CD4-positive, alpha-beta T cell (primary cell): ENCODE results near the gene CENPQ. TPM values are rescaled to one million over a fixed set of nuclear protein-coding genes. Genes with fewer than 3 reads are reported as not detected.

ENCODE experiments used
- ATAC-seq: fragments of 200-7000 bp; cut with Tn5 transposase; one replicate; pipeline ENCODE4 v1.10.0; 2022; ENCODE audit warnings: mild to moderate bottlenecking; ENCODE audit not compliant: poor library complexity
- CTCF ChIA-PET: fragments of 350-600 bp; sonication (Branson Sonifier 250); formaldehyde crosslinking; loops from one replicate; lab custom pipeline; 2021; ENCODE audit warnings: antibody characterized with exemption, inconsistent platforms; lab: Charles Lee
- POLR2A ChIA-PET: fragments of 350-600 bp; sonication (Branson Sonifier 250); formaldehyde crosslinking; loops from one replicate; lab custom pipeline; 2021; ENCODE audit warnings: antibody characterized with exemption, inconsistent platforms; lab: Charles Lee
- DNase-seq, 14 experiments: peaks; one replicate each; pipeline ENCODE4 v3.0.0-alpha.2; 2013 to 2020; ENCODE audit warnings: mixed read lengths in 2 of 14
- H3K27ac ChIP-seq, 2 donors: one replicate each; pipeline versions ENCODE4 v1.5.1 to v1.7.0; 2013; ENCODE audit warnings: low read length in 2 of 2, low read depth in 1 of 2, mild to moderate bottlenecking in 1 of 2
- H3K27me3 ChIP-seq, 2 experiments: 1 replicate in 1 of 2; 2 replicates in 1 of 2; pipeline versions ENCODE4 v1.6.1 to v1.7.0; 2013; ENCODE audit warnings: low read length in 2 of 2, control low read depth in 1 of 2, mild to moderate bottlenecking in 1 of 2, moderate library complexity in 1 of 2; ENCODE audit not compliant: insufficient read depth in 2 of 2, control insufficient read depth in 1 of 2
- H3K36me3 ChIP-seq: one replicate; pipeline ENCODE4 v1.6.1; 2013; ENCODE audit warnings: low read length, control low read depth; ENCODE audit not compliant: insufficient read depth
- H3K4me1 ChIP-seq: one replicate; pipeline ENCODE4 v1.6.1; 2013; ENCODE audit warnings: low read length, control low read depth; ENCODE audit not compliant: insufficient read depth
- H3K4me3 ChIP-seq: one replicate; pipeline ENCODE4 v1.5.1; 2013; ENCODE audit warnings: mild to moderate bottlenecking, low read length, moderate library complexity
- H3K9me3 ChIP-seq, 2 experiments: 1 replicate in 1 of 2; 2 replicates in 1 of 2; pipeline versions ENCODE4 v1.6.1 to v1.7.0; 2013; ENCODE audit warnings: low read length in 2 of 2, mild to moderate bottlenecking in 2 of 2, control low read depth in 1 of 2, moderate library complexity in 1 of 2; ENCODE audit not compliant: control insufficient read depth in 1 of 2, insufficient read depth in 1 of 2
- H3K27ac Mint-ChIP-seq: one replicate; pipeline ENCODE4 v1.8.0; 2020; ENCODE audit warnings: mixed read lengths
- H3K27me3 Mint-ChIP-seq: one replicate; pipeline ENCODE4 v1.8.0; 2021; ENCODE audit warnings: mixed read lengths
- H3K36me3 Mint-ChIP-seq: one replicate; pipeline ENCODE4 v1.8.0; 2021; ENCODE audit warnings: low read depth, mixed read lengths
- H3K4me1 Mint-ChIP-seq: one replicate; pipeline ENCODE4 v1.8.0; 2021; ENCODE audit warnings: low read depth, mixed read lengths
- H3K4me3 Mint-ChIP-seq: one replicate; pipeline ENCODE4 v1.8.0; 2020; ENCODE audit warnings: mild to moderate bottlenecking, mixed read lengths
- H3K9me3 Mint-ChIP-seq: one replicate; pipeline ENCODE4 v1.8.0; 2020; ENCODE audit warnings: mixed read lengths
- CTCF ChIP-seq: fragments of 200-600 bp; IDR thresholded peaks from one replicate; pipeline ENCODE4 v1.8.0; 2022; ENCODE audit warnings: antibody characterized with exemption, mild to moderate bottlenecking
- intact Hi-C, 2 experiments: fragments of 100-400 bp; cut with DNase I in 1 of 2; cut with micrococcal nuclease in 1 of 2; formaldehyde crosslinking; loops; one replicate each; pipeline versions ENCODE4 v1.15.1 to v1.9.0; 2023 to 2025; cut with DNase I, micrococcal nuclease
- polyA plus RNA-seq, 2 donors: library from polyadenylated mRNA; unstranded; fragments of 120-200 nt; gene quantifications; one replicate each; pipeline ENCODE4 v1.2.1, GENCODE V29; 2013
- total RNA-seq, 174 experiments: library from RNA in 2 of 174; stranded (reverse) in 2 of 174; gene quantifications; one replicate each; pipeline ENCODE4 v1.2.3 and lab custom pipeline; 2021 to 2026

CENPQ gene, protein sequence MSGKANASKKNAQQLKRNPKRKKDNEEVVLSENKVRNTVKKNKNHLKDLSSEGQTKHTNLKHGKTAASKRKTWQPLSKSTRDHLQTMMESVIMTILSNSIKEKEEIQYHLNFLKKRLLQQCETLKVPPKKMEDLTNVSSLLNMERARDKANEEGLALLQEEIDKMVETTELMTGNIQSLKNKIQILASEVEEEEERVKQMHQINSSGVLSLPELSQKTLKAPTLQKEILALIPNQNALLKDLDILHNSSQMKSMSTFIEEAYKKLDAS
- under 1 TPM; 0.14 to 0.30 TPM for total RNA-seq
- polyA plus RNA-seq (2013, experiment 1 of 2): 5.1 TPM
- 4.6 TPM for polyA plus RNA-seq (2013, experiment 2 of 2)
- total RNA-seq (lab: John Stamatoyannopoulos, UW): 1.0 to 30.3 (median 5.7) reads per million in 172 experiments

DNA sequence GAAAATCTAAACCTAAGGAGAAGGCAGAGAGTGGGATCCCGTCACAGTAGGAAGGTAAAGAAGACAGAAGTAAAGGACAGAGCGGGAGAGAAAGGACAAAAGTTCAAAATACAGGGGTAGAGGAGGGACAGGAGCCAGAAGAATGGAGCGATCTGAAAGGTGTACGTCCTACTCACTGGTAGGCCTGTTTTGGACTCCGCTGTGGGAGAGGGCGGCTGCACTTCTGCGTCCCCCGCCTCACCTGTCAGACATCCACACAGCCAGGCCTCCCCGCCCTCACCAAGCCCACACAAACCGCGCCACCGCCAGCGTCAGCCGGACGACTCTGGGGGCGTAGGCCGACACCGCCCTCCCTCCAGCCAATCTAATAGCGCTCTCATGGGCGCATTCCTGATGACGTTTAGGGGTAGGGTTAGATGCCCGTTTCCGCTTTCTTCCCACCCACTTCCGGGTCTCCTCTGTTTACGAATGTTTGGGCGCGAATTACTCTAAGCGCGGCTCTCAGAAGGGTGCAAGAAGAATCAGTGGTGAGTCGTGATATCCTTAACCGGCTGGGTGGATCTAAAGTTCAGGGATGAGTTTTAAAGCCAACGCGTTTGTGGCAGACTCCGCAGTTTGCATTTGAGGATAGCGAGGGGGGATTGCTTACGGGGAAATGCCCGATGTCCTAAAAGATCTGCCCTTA, at the start of gene CENPQ, which contains the start of gene MMUT:
Gene CENPQ (plus strand): TSS at position 444 of the 685 bp plus-strand sequence. CDS start 6,807 bp downstream, outside the sequence.
Gene MMUT (minus strand): TSS at position 327 of the 685 bp plus-strand sequence. CDS start 3,787 bp downstream, outside the sequence.
- peaks cover 30% of the 10 kb centered on the region for H3K36me3 Mint-ChIP-seq
- no peak for TF ChIP-seq CTCF
- Histone ChIP-seq H3K4me1 (peaks cover 25% of the 10 kb centered on the region), H3K4me3 (peak within 1 kb of the TSS; percentile 76), H3K27me3 (no peaks in the 10 kb centered on the region), H3K36me3 (peaks cover 11% of the 10 kb centered on the region), H3K9me3 (no peaks in the 10 kb centered on the region), H3K27ac (peak within 1 kb of the TSS; percentile 39 to 65)
- no peaks in the 10 kb centered on the region for H3K27me3 Mint-ChIP-seq
- intact Hi-C loops: no loop called here
- H3K4me3 Mint-ChIP-seq: peak within 1 kb of the TSS; percentile 97
- DNase-seq: peak; percentile 76 to 96 (median 84)
- H3K4me1 Mint-ChIP-seq: peaks cover 61% of the 10 kb centered on the region
- POLR2A ChIA-PET: no interaction called here
- ATAC-seq: peak; percentile 93
- CTCF ChIA-PET: no interaction called here
- H3K9me3 Mint-ChIP-seq: no peaks in the 10 kb centered on the region
- H3K27ac Mint-ChIP-seq: peak within 1 kb of the TSS; percentile 94

DNA sequence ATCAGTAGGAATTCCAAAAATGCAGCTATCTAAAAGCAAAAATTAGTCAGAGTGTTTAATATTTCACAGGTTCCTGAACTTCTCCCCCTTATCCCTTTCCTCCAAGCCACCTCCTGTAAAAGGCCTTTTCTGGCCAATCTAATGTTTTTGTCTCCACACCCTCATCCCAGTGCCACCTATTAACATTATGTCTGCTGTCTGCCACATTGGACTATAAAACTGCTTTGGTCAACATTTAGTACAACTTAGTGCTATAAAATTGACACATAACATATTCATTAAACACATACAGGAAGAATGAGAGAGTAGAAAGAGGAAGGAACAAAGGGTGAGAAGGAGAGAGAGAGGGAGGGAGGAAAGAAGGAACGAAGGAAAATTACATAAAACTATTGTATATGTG, 47.8 kb upstream of the CENPQ start:
- no peak for TF ChIP-seq CTCF
- Mint-ChIP-seq H3K4me1 (no peaks in the 10 kb centered on the region), H3K36me3 (no peaks in the 10 kb centered on the region), H3K27me3 (peaks cover 9% of the 10 kb centered on the region), H3K9me3 (no peaks in the 10 kb centered on the region), H3K4me3 (no peak overlapping the region), H3K27ac (no peak overlapping the region)
- no peaks in the 10 kb centered on the region for H3K4me1 ChIP-seq
- no peak overlapping the region for H3K27ac ChIP-seq
- no peaks in the 10 kb centered on the region for H3K36me3 ChIP-seq
- H3K27me3 ChIP-seq: no peaks in the 10 kb centered on the region
- no peak overlapping the region for H3K4me3 ChIP-seq
- ATAC-seq (no peak), DNase-seq (no peak)
- ChIA-PET CTCF (no interaction called here), POLR2A (no interaction called here)
- no peaks in the 10 kb centered on the region for H3K9me3 ChIP-seq
- intact Hi-C loops: no loop called here

- Histone ChIP-seq H3K9me3 (no peaks in the 10 kb centered on the region), H3K36me3 (no peaks in the 10 kb centered on the region), H3K27me3 (no peaks in the 10 kb centered on the region), H3K27ac (no peak overlapping the region), H3K4me3 (no peak overlapping the region), H3K4me1 (no peaks in the 10 kb centered on the region)
- peaks cover 9% of the 10 kb centered on the region for H3K27me3 Mint-ChIP-seq
- no peak overlapping the region for H3K4me3 Mint-ChIP-seq
- no peak for TF ChIP-seq CTCF
- no peaks in the 10 kb centered on the region for H3K4me1 Mint-ChIP-seq
- ATAC-seq: no peak
- ChIA-PET CTCF (no interaction called here), POLR2A (no interaction called here)
- no peaks in the 10 kb centered on the region for H3K9me3 Mint-ChIP-seq
- no peak overlapping the region for H3K27ac Mint-ChIP-seq
- DNase-seq: no peak
- intact Hi-C loops: no loop called here
- H3K36me3 Mint-ChIP-seq: no peaks in the 10 kb centered on the region
Measured at GRCh38 chr6:49416195-49416594, 47.0 kb upstream of the CENPQ start.
